ENCODE data around the gene STAMBPL1. TPM values are rescaled to one million over a fixed set of nuclear protein-coding genes. Genes with fewer than 3 reads are reported as not detected.

STAMBPL1 gene
- total RNA-seq, 4 donors from 2014 or later = 13.3 to 35.8 (median 14.2) TPM

DNA sequence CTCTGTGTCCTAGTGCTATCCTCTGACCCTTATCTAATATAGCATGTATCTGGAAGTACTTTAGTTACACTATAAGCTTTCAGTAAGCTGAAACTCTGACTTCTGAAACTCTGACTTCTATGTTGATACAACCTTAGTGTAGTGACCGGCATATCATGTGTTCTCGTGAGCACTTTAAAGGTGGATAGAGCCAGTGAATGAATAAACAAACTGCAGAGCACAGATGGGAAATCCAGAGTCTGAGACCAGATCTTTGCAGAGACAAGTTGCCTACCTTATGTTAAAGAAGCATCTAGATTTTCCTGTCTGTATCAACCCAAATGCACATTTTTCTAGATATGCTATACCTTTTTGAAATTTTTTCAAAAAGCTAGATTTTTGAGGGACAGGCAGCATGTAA lies 69.0 kb downstream of the STAMBPL1 start:
- no peak overlapping the region for H3K27ac ChIP-seq

DNA sequence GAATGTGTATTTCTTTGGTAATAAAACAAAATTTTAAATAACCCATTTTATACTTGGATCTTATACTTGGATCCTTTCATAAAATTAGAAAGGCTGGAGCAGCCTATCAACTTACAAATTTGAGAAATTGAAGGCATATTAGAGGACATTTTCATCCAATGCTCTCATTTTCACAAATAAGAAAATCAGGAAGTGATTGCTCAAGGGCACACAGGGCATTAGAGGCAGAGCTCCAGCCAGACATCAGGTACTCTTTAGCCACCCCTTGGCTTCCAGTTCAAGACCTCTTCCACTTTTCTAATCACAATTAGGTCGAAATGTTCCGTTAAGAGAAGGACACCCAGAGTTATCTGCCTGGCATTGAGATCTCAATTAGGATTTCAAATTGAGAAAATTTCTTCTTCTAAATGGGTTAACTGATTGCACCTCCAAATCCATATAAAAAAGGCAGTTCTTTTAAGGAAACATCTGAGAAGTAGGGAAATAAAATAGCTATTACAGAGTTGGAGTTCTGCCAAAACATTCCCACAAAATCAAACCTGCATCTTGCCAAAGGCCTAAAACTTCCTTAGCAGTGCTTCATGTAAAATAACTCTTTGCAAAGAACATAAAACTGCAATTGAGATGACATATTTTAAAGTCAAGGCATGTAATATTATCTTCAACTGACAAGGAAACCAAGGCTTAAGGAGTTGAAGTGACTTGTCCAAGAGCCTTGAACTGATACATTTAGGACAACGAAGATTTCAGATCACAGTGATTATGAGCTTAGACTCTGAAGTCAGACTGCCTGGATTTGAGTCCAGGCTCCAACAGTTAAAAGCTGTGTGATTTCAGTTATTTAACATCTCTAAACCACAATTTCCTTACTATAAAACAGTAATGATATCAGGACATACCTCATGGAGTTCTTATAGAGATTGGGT lies 70.1 kb downstream of the STAMBPL1 start:
- Histone ChIP-seq H3K27ac (peak overlapping the region; percentile 21), H3K27me3 (no peaks in the 10 kb centered on the region), H3K36me3 (no peaks in the 10 kb centered on the region), H3K9me3 (no peaks in the 10 kb centered on the region), H3K4me1 (peaks cover 28% of the 10 kb centered on the region), H3K4me3 (peak overlapping the region; percentile 6)
- no peak for DNase-seq (ENCODE audit: low spot score in 2 of 2)
- TF ChIP-seq, protein P1, sequence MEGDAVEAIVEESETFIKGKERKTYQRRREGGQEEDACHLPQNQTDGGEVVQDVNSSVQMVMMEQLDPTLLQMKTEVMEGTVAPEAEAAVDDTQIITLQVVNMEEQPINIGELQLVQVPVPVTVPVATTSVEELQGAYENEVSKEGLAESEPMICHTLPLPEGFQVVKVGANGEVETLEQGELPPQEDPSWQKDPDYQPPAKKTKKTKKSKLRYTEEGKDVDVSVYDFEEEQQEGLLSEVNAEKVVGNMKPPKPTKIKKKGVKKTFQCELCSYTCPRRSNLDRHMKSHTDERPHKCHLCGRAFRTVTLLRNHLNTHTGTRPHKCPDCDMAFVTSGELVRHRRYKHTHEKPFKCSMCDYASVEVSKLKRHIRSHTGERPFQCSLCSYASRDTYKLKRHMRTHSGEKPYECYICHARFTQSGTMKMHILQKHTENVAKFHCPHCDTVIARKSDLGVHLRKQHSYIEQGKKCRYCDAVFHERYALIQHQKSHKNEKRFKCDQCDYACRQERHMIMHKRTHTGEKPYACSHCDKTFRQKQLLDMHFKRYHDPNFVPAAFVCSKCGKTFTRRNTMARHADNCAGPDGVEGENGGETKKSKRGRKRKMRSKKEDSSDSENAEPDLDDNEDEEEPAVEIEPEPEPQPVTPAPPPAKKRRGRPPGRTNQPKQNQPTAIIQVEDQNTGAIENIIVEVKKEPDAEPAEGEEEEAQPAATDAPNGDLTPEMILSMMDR (IDR thresholded peaks at IDR 0.05) = no peak
- TF ChIP-seq POLR2AphosphoS5 (IDR thresholded peaks at IDR 0.05) = no peak
- no peak for TF ChIP-seq EP300 (IDR thresholded peaks at IDR 0.05)
- TF ChIP-seq POLR2A (IDR thresholded peaks at IDR 0.05) = no peak
- WGBS = 58% methylated on average over 3 of the region's 3 CpGs

More for the DNA sequence above, 69.0 kb downstream of the STAMBPL1 start:
- no peaks in the 10 kb centered on the region for H3K9me3 ChIP-seq
- H3K4me3 ChIP-seq = peak overlapping the region; percentile 6
- no peaks in the 10 kb centered on the region for H3K36me3 ChIP-seq
- no peak for DNase-seq (ENCODE audit: low spot score in 2 of 2)
- H3K4me1 ChIP-seq = peaks cover 28% of the 10 kb centered on the region
- 86% methylated on average over 2 of the region's 2 CpGs for WGBS
- no peaks in the 10 kb centered on the region for H3K27me3 ChIP-seq
- TF ChIP-seq POLR2A (IDR thresholded peaks at IDR 0.05) (no peak), POLR2AphosphoS5 (IDR thresholded peaks at IDR 0.05) (no peak), EP300 (IDR thresholded peaks at IDR 0.05) (no peak)
- TF ChIP-seq, protein P1 (IDR thresholded peaks at IDR 0.05) = no peak

DNA sequence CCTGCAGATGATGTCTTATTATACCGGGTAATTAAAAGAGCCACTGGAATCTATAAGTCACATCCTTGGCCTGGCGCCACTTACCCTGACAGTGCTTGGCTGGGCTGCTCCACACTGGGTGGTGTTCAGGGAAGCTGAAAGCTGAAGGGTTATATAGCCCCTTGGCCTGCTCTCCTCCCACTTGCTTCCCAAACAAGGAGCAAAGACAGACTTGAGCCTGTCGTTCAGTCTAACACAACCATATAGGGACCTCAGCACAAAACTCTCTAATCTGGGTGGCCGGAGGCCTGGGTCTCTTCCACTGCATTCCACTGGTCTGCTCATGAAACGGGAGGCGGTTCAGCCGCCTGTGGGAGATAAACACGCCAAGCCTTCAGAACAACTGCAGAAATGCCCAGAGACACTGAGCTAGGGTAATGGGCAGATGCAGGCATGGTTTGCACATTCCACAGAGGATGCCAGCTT lies 72.6 kb downstream of the STAMBPL1 start, which contains the start of gene ACTA2:
ACTA2 (minus strand) TSS at position 127 of the 465 bp plus-strand sequence. CDS start 3,843 bp downstream, outside the sequence.
- peak within 1 kb of the TSS; percentile 11 for H3K4me3 ChIP-seq
- no peak for TF ChIP-seq EP300 (IDR thresholded peaks at IDR 0.05)
- TF ChIP-seq POLR2AphosphoS5 (IDR thresholded peaks at IDR 0.05) = no peak
- TF ChIP-seq, protein P1 (IDR thresholded peaks at IDR 0.05) = no peak
- TF ChIP-seq POLR2A (IDR thresholded peaks at IDR 0.05) = no peak
- 54% methylated on average over 8 of the region's 8 CpGs for WGBS
- peaks cover 28% of the 10 kb centered on the region for H3K4me1 ChIP-seq
- H3K9me3 ChIP-seq = no peaks in the 10 kb centered on the region
- H3K27me3 ChIP-seq = no peaks in the 10 kb centered on the region
- no peak for DNase-seq (ENCODE audit: low spot score in 2 of 2)
- H3K27ac ChIP-seq = peak within 1 kb of the TSS; percentile 44
- H3K36me3 ChIP-seq = no peaks in the 10 kb centered on the region

DNA sequence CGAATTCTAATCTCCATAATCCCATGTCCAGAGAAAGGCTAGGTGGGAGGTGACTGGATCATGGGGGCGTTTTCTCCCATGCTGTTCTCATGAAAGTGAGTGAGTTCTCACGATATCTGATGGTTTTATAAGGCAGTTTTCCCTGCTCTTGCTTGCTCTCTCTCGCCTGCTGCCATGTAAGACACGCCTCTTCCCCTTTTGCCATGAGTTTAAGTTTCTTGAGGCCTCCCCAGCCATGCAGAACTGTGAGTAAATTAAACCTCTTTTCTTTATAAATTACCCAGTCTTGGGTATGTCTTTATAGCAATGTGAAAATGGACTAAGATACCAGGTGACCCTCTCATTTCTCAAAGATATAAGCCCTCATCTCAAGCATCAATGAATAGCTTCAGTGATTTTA lies 73.6 kb downstream of the STAMBPL1 start:
- TF ChIP-seq EP300 (IDR thresholded peaks at IDR 0.05) = no peak
- TF ChIP-seq POLR2AphosphoS5 (IDR thresholded peaks at IDR 0.05) = no peak
- no peak for TF ChIP-seq POLR2A (IDR thresholded peaks at IDR 0.05)
- TF ChIP-seq, protein P1 (IDR thresholded peaks at IDR 0.05) = no peak
- Histone ChIP-seq H3K4me3 (no peak overlapping the region), H3K27me3 (no peaks in the 10 kb centered on the region), H3K9me3 (no peaks in the 10 kb centered on the region), H3K27ac (peak overlapping the region; percentile 28), H3K4me1 (peaks cover 28% of the 10 kb centered on the region), H3K36me3 (no peaks in the 10 kb centered on the region)
- DNase-seq (ENCODE audit: low spot score in 2 of 2) = no peak
- WGBS = 91% methylated on average over 5 of the region's 5 CpGs

DNA sequence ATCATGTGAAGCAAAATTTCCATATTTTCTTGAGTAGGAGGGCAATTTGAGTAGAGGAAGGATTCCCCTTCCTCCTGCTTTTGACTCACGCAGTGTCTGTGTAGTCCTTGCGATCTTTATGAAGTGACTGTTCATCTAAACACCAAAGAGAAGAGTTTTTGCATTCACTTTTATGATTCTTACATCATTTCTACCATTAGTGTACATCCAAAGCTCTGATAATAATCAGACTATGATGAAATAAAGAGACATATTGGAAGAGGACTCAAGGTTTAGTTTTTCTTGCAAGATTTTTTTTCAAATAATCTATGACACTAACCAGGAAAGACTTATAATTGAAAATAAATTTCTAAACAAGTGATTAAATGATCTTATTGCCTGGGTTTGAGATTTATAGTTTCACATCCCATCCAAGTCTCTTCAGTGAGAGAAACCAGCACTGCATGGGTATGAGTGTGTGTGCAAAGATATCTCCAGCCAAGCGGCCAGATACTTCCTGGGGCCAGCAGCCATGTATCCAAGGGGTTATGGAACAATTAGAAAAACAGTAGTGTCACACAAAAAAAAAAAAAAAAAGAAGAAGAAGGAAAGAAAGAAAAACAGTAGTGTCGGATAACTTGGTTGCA lies 74.5 kb downstream of the STAMBPL1 start:
- H3K27ac ChIP-seq = no peak overlapping the region
- no peaks in the 10 kb centered on the region for H3K36me3 ChIP-seq
- H3K9me3 ChIP-seq = no peaks in the 10 kb centered on the region
- H3K4me1 ChIP-seq = peaks cover 28% of the 10 kb centered on the region
- WGBS = 82% methylated on average over 4 of the region's 4 CpGs
- TF ChIP-seq, protein P1 (IDR thresholded peaks at IDR 0.05) = no peak
- no peak for TF ChIP-seq POLR2AphosphoS5 (IDR thresholded peaks at IDR 0.05)
- TF ChIP-seq EP300 (IDR thresholded peaks at IDR 0.05) = no peak
- no peak for TF ChIP-seq POLR2A (IDR thresholded peaks at IDR 0.05)
- H3K27me3 ChIP-seq = no peaks in the 10 kb centered on the region
- DNase-seq (ENCODE audit: low spot score in 2 of 2) = no peak
- H3K4me3 ChIP-seq = no peak overlapping the region
